OCI-LY1 (cell line): ENCODE measurements around the gene JOSD2.

Experiments used
- H2AFZ ChIP-seq: fragments of 200-600 bp; sonication (generic), shearing (Covaris generic); 2 replicates; pipeline ENCODE4 v1.6.0; 2014; ENCODE audit warnings: antibody characterized with exemption, mild to moderate bottlenecking, low read length
- H3F3A ChIP-seq: fragments of 200-600 bp; sonication (generic), shearing (Covaris generic); 2 replicates; pipeline ENCODE4 v1.6.0; 2014; ENCODE audit warnings: mild to moderate bottlenecking, antibody characterized with exemption, low read length, moderate library complexity; ENCODE audit not compliant: insufficient read depth
- H3K27ac ChIP-seq: fragments of 200-600 bp; sonication (generic); 2 replicates; pipeline ENCODE4 v1.5.1; 2014; ENCODE audit warnings: low read length, mixed run types, mild to moderate bottlenecking, low read depth; ENCODE audit not compliant: poor library complexity, severe bottlenecking
- H3K27me3 ChIP-seq: fragments of 200-600 bp; sonication (generic); 2 replicates; pipeline ENCODE4 v1.6.0; 2014; ENCODE audit warnings: antibody characterized with exemption, mild to moderate bottlenecking, low read length, moderate library complexity; ENCODE audit not compliant: insufficient read depth
- H3K36me3 ChIP-seq: fragments of 200-600 bp; sonication (generic); 2 replicates; pipeline ENCODE4 v1.6.1; 2014; ENCODE audit warnings: mild to moderate bottlenecking, antibody characterized with exemption, low read length, moderate library complexity, mixed read lengths; ENCODE audit not compliant: insufficient read depth
- H3K4me1 ChIP-seq: fragments of 200-600 bp; sonication (generic); 2 replicates; pipeline ENCODE4 v1.5.1; 2014; ENCODE audit warnings: mild to moderate bottlenecking, low read length, moderate library complexity; ENCODE audit not compliant: insufficient read depth, severe bottlenecking
- H3K4me2 ChIP-seq: fragments of 200-600 bp; sonication (generic), shearing (Covaris generic); 2 replicates; pipeline ENCODE4 v1.6.1; 2014; ENCODE audit warnings: low read length
- H3K4me3 ChIP-seq: fragments of 200-600 bp; sonication (generic); 2 replicates; pipeline ENCODE4 v1.5.1; 2014; ENCODE audit warnings: low read length, low read depth, mild to moderate bottlenecking, mixed read lengths; ENCODE audit not compliant: poor library complexity, severe bottlenecking
- H3K79me2 ChIP-seq: fragments of 200-600 bp; shearing (Covaris generic); 2 replicates; pipeline ENCODE4 v1.6.1; 2016; ENCODE audit warnings: mixed run types, low read length, mixed read lengths; ENCODE audit not compliant: insufficient read depth
- H3K9ac ChIP-seq: fragments of 200-600 bp; sonication (generic), shearing (Covaris generic); 2 replicates; pipeline ENCODE4 v1.6.1; 2014; ENCODE audit warnings: mild to moderate bottlenecking, low read length, mixed read lengths
- H3K9me2 ChIP-seq: fragments of 200-600 bp; sonication (generic), shearing (Covaris generic); 2 replicates; pipeline ENCODE4 v1.6.1; 2014; ENCODE audit warnings: low read depth, mild to moderate bottlenecking, low read length, mixed read lengths
- H3K9me3 ChIP-seq: fragments of 200-600 bp; shearing (Covaris generic); 2 replicates; pipeline ENCODE4 v1.6.1; 2014; ENCODE audit warnings: low read length, mixed read lengths
- H4K20me1 ChIP-seq: fragments of 200-600 bp; sonication (generic), shearing (Covaris generic); 2 replicates; pipeline ENCODE4 v1.6.0; 2016; ENCODE audit warnings: mild to moderate bottlenecking, low read length; ENCODE audit not compliant: insufficient read depth
- EZH2 ChIP-seq: fragments of 200-600 bp; sonication (generic), shearing (Covaris generic); IDR thresholded peaks from 2 replicates; pipeline ENCODE4 v1.8.0; 2017; ENCODE audit warnings: borderline replicate concordance, mixed run types, mild to moderate bottlenecking, antibody characterized with exemption, low read length, moderate library complexity, mixed read lengths
- TF ChIP-seq, protein P1 (sequence below): fragments of 200-600 bp; sonication (generic), shearing (Covaris generic); IDR thresholded peaks from 2 replicates; pipeline ENCODE4 v1.5.1; 2017; ENCODE audit warnings: mild to moderate bottlenecking, antibody characterized with exemption, low read length, moderate library complexity, mixed read lengths

JOSD2 gene

GRCh38 chr19:50558039-50558438 is 47.0 kb upstream of the JOSD2 start:
- no peak overlapping the region for H3K27ac ChIP-seq

DNA sequence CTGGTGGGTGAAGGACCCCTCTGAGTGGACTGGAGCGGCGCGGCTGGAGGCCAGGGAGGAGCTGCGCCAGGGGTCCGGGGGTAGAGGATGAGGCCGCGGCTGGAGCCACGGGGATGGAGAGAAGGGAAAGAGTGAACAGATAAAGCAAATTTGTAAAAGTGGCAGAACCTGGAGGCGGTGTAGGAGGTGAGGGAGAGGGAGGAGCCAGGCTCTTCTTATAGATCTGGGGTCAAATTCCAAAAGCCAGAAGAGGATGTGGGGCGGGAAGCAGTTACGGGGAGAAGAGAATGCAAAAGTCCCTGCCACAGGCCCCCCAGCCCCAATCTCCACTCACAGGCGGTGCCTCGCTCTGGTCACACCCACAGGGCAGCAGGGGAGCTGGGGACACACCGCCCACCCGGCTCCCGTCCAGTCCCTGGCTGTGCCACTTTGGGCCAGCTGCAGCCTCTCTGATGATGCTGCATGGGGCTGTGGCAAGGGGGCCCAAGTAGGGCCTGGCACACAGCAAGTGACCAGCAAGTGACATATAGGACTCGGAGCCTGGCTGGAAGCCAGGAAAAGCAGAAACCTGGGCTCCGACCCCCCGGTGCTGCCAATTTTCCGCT is 46.1 kb upstream of the JOSD2 start:
- H2AFZ ChIP-seq, result no peak overlapping the region
- no peaks in the 10 kb centered on the region for H3K4me1 ChIP-seq
- no peaks in the 10 kb centered on the region for H4K20me1 ChIP-seq
- H3K79me2 ChIP-seq, result no peaks in the 10 kb centered on the region
- H3K9me3 ChIP-seq, result no peaks in the 10 kb centered on the region
- no peaks in the 10 kb centered on the region for H3K9me2 ChIP-seq
- H3F3A ChIP-seq, result no peaks in the 10 kb centered on the region
- no peak for TF ChIP-seq EZH2
- TF ChIP-seq, protein P1, sequence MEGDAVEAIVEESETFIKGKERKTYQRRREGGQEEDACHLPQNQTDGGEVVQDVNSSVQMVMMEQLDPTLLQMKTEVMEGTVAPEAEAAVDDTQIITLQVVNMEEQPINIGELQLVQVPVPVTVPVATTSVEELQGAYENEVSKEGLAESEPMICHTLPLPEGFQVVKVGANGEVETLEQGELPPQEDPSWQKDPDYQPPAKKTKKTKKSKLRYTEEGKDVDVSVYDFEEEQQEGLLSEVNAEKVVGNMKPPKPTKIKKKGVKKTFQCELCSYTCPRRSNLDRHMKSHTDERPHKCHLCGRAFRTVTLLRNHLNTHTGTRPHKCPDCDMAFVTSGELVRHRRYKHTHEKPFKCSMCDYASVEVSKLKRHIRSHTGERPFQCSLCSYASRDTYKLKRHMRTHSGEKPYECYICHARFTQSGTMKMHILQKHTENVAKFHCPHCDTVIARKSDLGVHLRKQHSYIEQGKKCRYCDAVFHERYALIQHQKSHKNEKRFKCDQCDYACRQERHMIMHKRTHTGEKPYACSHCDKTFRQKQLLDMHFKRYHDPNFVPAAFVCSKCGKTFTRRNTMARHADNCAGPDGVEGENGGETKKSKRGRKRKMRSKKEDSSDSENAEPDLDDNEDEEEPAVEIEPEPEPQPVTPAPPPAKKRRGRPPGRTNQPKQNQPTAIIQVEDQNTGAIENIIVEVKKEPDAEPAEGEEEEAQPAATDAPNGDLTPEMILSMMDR, result no peak
- H3K27me3 ChIP-seq, result peaks cover 11% of the 10 kb centered on the region; the same call in 1 of the 2 replicates
- H3K27ac ChIP-seq, result no peak overlapping the region
- H3K4me3 ChIP-seq, result no peak overlapping the region
- no peak overlapping the region for H3K9ac ChIP-seq
- no peaks in the 10 kb centered on the region for H3K36me3 ChIP-seq
- no peak overlapping the region for H3K4me2 ChIP-seq

More at GRCh38 chr19:50558039-50558438, 47.0 kb upstream of the JOSD2 start:
- Histone ChIP-seq H3F3A (no peaks in the 10 kb centered on the region), H3K27me3 (peaks cover 7% of the 10 kb centered on the region; the same call in 1 of the 2 replicates), H4K20me1 (no peaks in the 10 kb centered on the region), H2AFZ (no peak overlapping the region), H3K4me2 (no peak overlapping the region), H3K9me2 (no peaks in the 10 kb centered on the region), H3K4me3 (no peak overlapping the region), H3K4me1 (no peaks in the 10 kb centered on the region), H3K79me2 (no peaks in the 10 kb centered on the region), H3K9me3 (no peaks in the 10 kb centered on the region), H3K36me3 (no peaks in the 10 kb centered on the region), H3K9ac (no peak overlapping the region)
- TF ChIP-seq EZH2, result no peak
- TF ChIP-seq, protein P1, result no peak

- peak overlapping the region; percentile 64 for H3K4me2 ChIP-seq
- TF ChIP-seq, protein P1, result peak; percentile 100
- TF ChIP-seq EZH2, result no peak
- no peaks in the 10 kb centered on the region for H3F3A ChIP-seq
- H3K4me1 ChIP-seq, result no peaks in the 10 kb centered on the region
- H2AFZ ChIP-seq, result 0 out of 2 replicates have a peak overlapping the region, but pooled peaks have one; percentile 7
- H3K4me3 ChIP-seq, result peak overlapping the region; percentile 54
- no peaks in the 10 kb centered on the region for H3K36me3 ChIP-seq
- H3K9ac ChIP-seq, result peak overlapping the region; percentile 25; the same call in 1 of the 2 replicates
- H3K79me2 ChIP-seq, result no peaks in the 10 kb centered on the region
- H3K27ac ChIP-seq, result no peak overlapping the region
- no peaks in the 10 kb centered on the region for H3K9me3 ChIP-seq
- H3K9me2 ChIP-seq, result no peaks in the 10 kb centered on the region
- H3K27me3 ChIP-seq, result peaks cover 11% of the 10 kb centered on the region; the same call in 1 of the 2 replicates
- no peaks in the 10 kb centered on the region for H4K20me1 ChIP-seq
Measured at GRCh38 chr19:50556282-50557008, 45.5 kb upstream of the JOSD2 start.
